ENCODE data around the gene TNNI3K.

Gene TNNI3K

DNA sequence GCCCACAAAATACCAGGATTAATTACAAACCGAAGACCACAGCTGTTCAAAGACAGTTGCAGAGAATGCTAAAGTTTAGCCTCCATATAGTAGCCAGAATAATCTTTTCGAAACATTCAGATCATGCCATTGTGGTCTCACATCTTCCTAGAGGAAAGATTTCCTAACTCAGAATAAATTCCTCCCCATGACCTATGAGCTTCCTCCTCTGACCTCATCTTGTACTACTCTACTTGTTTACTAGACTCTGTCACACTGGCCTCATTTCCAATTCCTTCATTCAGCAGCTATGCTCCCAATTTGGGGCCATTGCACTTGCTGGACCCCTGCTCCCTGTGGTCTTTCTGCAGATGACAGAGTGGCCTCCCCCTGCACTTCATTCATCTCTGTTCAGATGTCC is 349.0 kb downstream of the TNNI3K start:
- DNase-seq = no peak

DNA sequence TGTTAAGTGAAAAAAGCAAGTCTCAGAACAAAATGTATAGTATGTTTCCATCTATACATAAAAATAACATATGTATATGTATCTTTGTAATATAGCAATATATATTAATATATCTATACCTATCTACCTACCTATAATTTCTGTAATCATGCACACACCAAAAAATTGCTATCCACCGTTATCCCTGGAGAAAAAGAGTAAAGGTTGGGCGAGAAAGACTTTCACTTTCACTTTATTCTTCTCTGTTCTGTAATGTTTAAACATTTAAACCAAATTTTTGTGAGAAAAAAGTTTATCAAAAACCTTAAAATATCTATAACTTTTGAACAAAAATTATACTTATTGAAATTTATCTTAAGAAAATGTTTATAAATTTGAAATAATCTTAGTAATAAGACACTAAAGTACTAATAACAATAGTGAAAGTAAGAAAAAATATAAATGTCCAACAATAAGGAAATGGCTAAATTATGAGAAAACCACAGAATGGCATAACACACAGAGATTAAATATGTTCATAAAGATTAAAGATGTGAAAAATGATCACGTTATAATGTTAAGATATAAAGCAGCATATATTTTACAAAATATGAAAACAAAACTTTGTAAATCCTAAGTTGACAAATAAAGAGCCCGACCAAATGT is 351.2 kb downstream of the TNNI3K start:
- DNase-seq = no peak

DNA sequence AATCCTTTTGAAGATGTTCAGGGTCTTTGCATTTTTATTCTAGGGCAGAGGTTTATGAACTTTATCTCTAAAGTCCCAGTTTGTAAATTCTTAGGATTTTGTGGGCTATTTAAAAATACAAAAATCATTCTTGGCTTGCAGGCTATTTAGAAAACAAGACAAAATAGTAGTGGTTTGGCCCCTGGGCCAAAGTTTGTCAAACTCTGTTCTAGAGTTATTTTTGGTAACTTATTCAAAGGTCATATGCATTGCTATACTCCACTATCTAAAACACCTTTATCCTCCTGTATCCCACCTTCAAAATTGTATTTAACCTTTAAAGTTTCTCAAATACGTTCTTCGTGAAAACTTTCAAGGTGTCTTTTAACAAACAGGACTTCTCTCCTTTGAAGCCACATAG is 352.7 kb downstream of the TNNI3K start:
- DNase-seq = no peak

- DNase-seq = no peak
These were observed 355.1 kb downstream of the TNNI3K start for GRCh38 chr1:74590288-74590687.

DNA sequence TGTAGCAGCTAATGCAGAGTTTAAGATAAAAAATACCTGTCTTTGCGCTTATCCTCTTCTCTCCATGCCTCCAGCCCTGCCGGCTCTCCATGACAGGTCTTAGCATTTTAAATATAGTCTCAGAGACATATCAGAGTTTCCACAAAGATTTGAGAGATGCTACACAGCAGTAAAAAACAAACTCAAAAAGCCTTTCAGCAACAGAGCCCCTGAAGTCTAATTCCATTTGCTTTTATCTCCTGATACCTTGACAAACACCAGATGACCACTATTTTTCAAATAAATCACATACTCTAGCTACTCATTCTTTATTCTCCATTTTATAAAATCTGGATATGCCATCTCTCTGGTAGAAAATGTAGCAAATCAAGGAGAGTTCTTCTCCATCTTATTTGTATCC is 356.8 kb downstream of the TNNI3K start:
- no peak for DNase-seq

DNA sequence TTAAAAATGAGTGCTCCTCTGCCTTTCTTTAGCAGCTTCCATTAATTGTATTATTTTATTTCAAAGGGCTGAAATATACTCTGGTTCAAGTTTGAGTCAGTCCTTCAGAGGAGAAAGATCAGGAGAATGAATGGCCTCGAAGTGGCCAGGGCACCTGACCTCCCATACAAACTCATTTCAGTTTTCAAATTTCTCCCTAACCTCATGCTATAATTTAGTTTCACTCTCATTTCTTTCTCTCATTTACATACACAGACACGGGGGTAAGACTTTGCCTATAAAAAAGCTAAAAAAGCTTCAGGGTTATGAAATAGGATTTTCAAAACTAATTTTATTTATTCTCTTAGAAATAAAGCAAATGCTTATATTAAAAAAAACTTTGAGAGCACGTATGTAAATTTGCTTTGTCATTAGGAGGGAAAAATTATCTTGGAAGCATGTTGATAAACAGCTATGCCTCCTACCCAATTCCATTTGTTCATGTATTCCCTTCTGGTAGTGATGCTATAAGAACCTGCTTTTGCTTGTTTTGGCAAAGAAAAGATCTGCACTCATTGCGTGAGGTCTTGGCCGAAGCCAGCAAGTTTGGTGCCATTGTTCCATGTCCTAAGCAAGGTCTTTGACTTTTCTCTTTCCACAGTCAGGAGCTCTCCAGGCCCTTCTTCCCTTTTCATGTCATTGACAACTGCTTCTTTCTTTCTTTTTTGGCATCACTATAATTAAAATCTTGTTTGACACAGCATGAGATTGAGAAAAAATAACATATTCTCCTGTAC is 357.6 kb downstream of the TNNI3K start:
- no peak for DNase-seq
